Activated CD4-positive, alpha-beta memory T cell treated with anti-CD3 and anti-CD28 coated beads, Interleukin-2, amount 10 ng/mL, durations not matched to agents 7 days and 5 days (primary cell): ENCODE results near the gene ANAPC2. TPM values are rescaled to one million over a fixed set of nuclear protein-coding genes. Genes with fewer than 3 reads are reported as not detected.

Source experiments
- CTCF ChIA-PET: fragments of 350-600 bp; sonication (Branson Sonifier 250); formaldehyde crosslinking; loops from one replicate; lab custom pipeline; 2021; ENCODE audit warnings: antibody characterized with exemption, inconsistent platforms; lab: Charles Lee
- POLR2A ChIA-PET: fragments of 350-600 bp; sonication (Branson Sonifier 250); formaldehyde crosslinking; loops from one replicate; lab custom pipeline; 2021; ENCODE audit warnings: antibody characterized with exemption; lab: Charles Lee
- DNase-seq: peaks from one replicate; pipeline ENCODE4 v3.0.0-alpha.2; 2020
- H3K27ac Mint-ChIP-seq: one replicate; pipeline ENCODE4 v1.8.0; 2021; ENCODE audit warnings: mild to moderate bottlenecking, mixed read lengths
- H3K27me3 Mint-ChIP-seq: one replicate; pipeline ENCODE4 v1.8.0; 2021; ENCODE audit warnings: mixed read lengths
- H3K36me3 Mint-ChIP-seq: one replicate; pipeline ENCODE4 v1.8.0; 2021; ENCODE audit warnings: low read depth, mixed read lengths
- H3K4me1 Mint-ChIP-seq: one replicate; pipeline ENCODE4 v1.8.0; 2021; ENCODE audit warnings: mixed read lengths
- H3K4me3 Mint-ChIP-seq: one replicate; pipeline ENCODE4 v1.8.0; 2021; ENCODE audit warnings: mild to moderate bottlenecking, mixed read lengths
- H3K9me3 Mint-ChIP-seq: one replicate; pipeline ENCODE4 v1.8.0; 2021; ENCODE audit warnings: mixed read lengths
- total RNA-seq, 2 experiments: library from RNA; stranded (reverse); gene quantifications; one replicate each; pipeline ENCODE4 v1.2.3, GENCODE V29; 2021

ANAPC2 gene
- total RNA-seq, 2 experiments from 2014 or later = 53.3 to 57.8 TPM

- H3K27ac Mint-ChIP-seq = no peak overlapping the region
- no peaks in the 10 kb centered on the region for H3K9me3 Mint-ChIP-seq
- ChIA-PET POLR2A (no interaction called here), CTCF (no interaction called here)
- no peak overlapping the region for H3K4me3 Mint-ChIP-seq
- no peak for DNase-seq
- H3K27me3 Mint-ChIP-seq = peaks cover 23% of the 10 kb centered on the region
- no peaks in the 10 kb centered on the region for H3K36me3 Mint-ChIP-seq
- H3K4me1 Mint-ChIP-seq = peaks cover 3% of the 10 kb centered on the region
Observed at GRCh38 chr9:137164370-137165249, 23.8 kb downstream of the ANAPC2 start.

- DNase-seq = no peak
- CTCF ChIA-PET = no interaction called here
- no peaks in the 10 kb centered on the region for H3K9me3 Mint-ChIP-seq
- no peaks in the 10 kb centered on the region for H3K36me3 Mint-ChIP-seq
- peaks cover 7% of the 10 kb centered on the region for H3K4me1 Mint-ChIP-seq
- peaks cover 28% of the 10 kb centered on the region for H3K27me3 Mint-ChIP-seq
- POLR2A ChIA-PET = no interaction called here
- no peak overlapping the region for H3K4me3 Mint-ChIP-seq
- H3K27ac Mint-ChIP-seq = no peak overlapping the region
Observed at GRCh38 chr9:137163805-137164204, 24.6 kb downstream of the ANAPC2 start.

GRCh38 chr9:137163365-137163715, 25.0 kb downstream of the ANAPC2 start:
- Mint-ChIP-seq H3K4me1 (peaks cover 6% of the 10 kb centered on the region), H3K9me3 (no peaks in the 10 kb centered on the region), H3K27ac (no peak overlapping the region), H3K4me3 (no peak overlapping the region), H3K27me3 (peaks cover 27% of the 10 kb centered on the region), H3K36me3 (no peaks in the 10 kb centered on the region)
- DNase-seq = no peak
- ChIA-PET CTCF (no interaction called here), POLR2A (no interaction called here)

GRCh38 chr9:137162505-137163364, 25.6 kb downstream of the ANAPC2 start:
- peaks cover 32% of the 10 kb centered on the region for H3K27me3 Mint-ChIP-seq
- DNase-seq = no peak
- ChIA-PET POLR2A (no interaction called here), CTCF (no interaction called here)
- H3K36me3 Mint-ChIP-seq = no peaks in the 10 kb centered on the region
- H3K4me3 Mint-ChIP-seq = no peak overlapping the region
- no peaks in the 10 kb centered on the region for H3K9me3 Mint-ChIP-seq
- no peak overlapping the region for H3K27ac Mint-ChIP-seq
- peaks cover 11% of the 10 kb centered on the region for H3K4me1 Mint-ChIP-seq

- POLR2A ChIA-PET = no interaction called here
- CTCF ChIA-PET = no interaction called here
- peaks cover 29% of the 10 kb centered on the region for H3K27me3 Mint-ChIP-seq
- no peaks in the 10 kb centered on the region for H3K36me3 Mint-ChIP-seq
- no peaks in the 10 kb centered on the region for H3K9me3 Mint-ChIP-seq
- H3K4me3 Mint-ChIP-seq = no peak overlapping the region
- no peak overlapping the region for H3K27ac Mint-ChIP-seq
- no peak for DNase-seq
- peaks cover 16% of the 10 kb centered on the region for H3K4me1 Mint-ChIP-seq
Observed at GRCh38 chr9:137161558-137162486, 26.5 kb downstream of the ANAPC2 start.

GRCh38 chr9:137160716-137161557, 27.4 kb downstream of the ANAPC2 start:
- ChIA-PET CTCF (interaction anchor here (0.6 kb wide), 1 partner anchor 65 kb away, joined by 3 read pairs; no protein-coding TSS in a partner anchor), POLR2A (no interaction called here)
- no peaks in the 10 kb centered on the region for H3K36me3 Mint-ChIP-seq
- DNase-seq = no peak
- H3K9me3 Mint-ChIP-seq = no peaks in the 10 kb centered on the region
- H3K4me1 Mint-ChIP-seq = peaks cover 23% of the 10 kb centered on the region
- no peak overlapping the region for H3K27ac Mint-ChIP-seq
- no peak overlapping the region for H3K4me3 Mint-ChIP-seq
- H3K27me3 Mint-ChIP-seq = peaks cover 26% of the 10 kb centered on the region

GRCh38 chr9:137160054-137160425, 28.3 kb downstream of the ANAPC2 start:
- POLR2A ChIA-PET = no interaction called here
- H3K36me3 Mint-ChIP-seq = no peaks in the 10 kb centered on the region
- no peak overlapping the region for H3K4me3 Mint-ChIP-seq
- no peaks in the 10 kb centered on the region for H3K9me3 Mint-ChIP-seq
- no peak overlapping the region for H3K27ac Mint-ChIP-seq
- peaks cover 23% of the 10 kb centered on the region for H3K4me1 Mint-ChIP-seq
- H3K27me3 Mint-ChIP-seq = peaks cover 28% of the 10 kb centered on the region
- no peak for DNase-seq
- CTCF ChIA-PET = interaction anchor here (0.6 kb wide), 1 partner anchor 64 kb away, joined by 3 read pairs; no protein-coding TSS in a partner anchor

GRCh38 chr9:137159105-137160053, 29.0 kb downstream of the ANAPC2 start:
- peaks cover 23% of the 10 kb centered on the region for H3K4me1 Mint-ChIP-seq
- no peaks in the 10 kb centered on the region for H3K36me3 Mint-ChIP-seq
- DNase-seq = no peak
- H3K27ac Mint-ChIP-seq = no peak overlapping the region
- ChIA-PET CTCF (no interaction called here), POLR2A (no interaction called here)
- no peaks in the 10 kb centered on the region for H3K9me3 Mint-ChIP-seq
- H3K27me3 Mint-ChIP-seq = peaks cover 28% of the 10 kb centered on the region
- H3K4me3 Mint-ChIP-seq = no peak overlapping the region

- H3K4me1 Mint-ChIP-seq = peaks cover 23% of the 10 kb centered on the region
- DNase-seq = no peak
- H3K36me3 Mint-ChIP-seq = no peaks in the 10 kb centered on the region
- ChIA-PET POLR2A (interaction anchor here (2.6 kb wide), 1 partner anchor 28 kb away, joined by 9 read pairs; no protein-coding TSS in a partner anchor), CTCF (no interaction called here)
- no peaks in the 10 kb centered on the region for H3K9me3 Mint-ChIP-seq
- H3K4me3 Mint-ChIP-seq = no peak overlapping the region
- no peak overlapping the region for H3K27ac Mint-ChIP-seq
- H3K27me3 Mint-ChIP-seq = peaks cover 28% of the 10 kb centered on the region
Observed at GRCh38 chr9:137158625-137159024, 29.7 kb downstream of the ANAPC2 start.

GRCh38 chr9:137157618-137158415, 30.5 kb downstream of the ANAPC2 start:
- no peak for DNase-seq
- H3K4me1 Mint-ChIP-seq = peaks cover 23% of the 10 kb centered on the region
- no peak overlapping the region for H3K4me3 Mint-ChIP-seq
- peaks cover 25% of the 10 kb centered on the region for H3K27me3 Mint-ChIP-seq
- no peak overlapping the region for H3K27ac Mint-ChIP-seq
- no peaks in the 10 kb centered on the region for H3K9me3 Mint-ChIP-seq
- ChIA-PET POLR2A (interaction anchor here (1.4 to 2.6 kb wide), 2 partner anchors 27 to 31 kb away, joined by 5 to 9 read pairs; no protein-coding TSS in a partner anchor), CTCF (interaction anchor here (0.7 kb wide), 1 partner anchor 316 kb away, joined by 3 read pairs; the partner anchor contains the start of gene AJM1)
- H3K36me3 Mint-ChIP-seq = no peaks in the 10 kb centered on the region
